SH-SY5Y (cell line): Measurements from ENCODE around the gene TMEM135.

ENCODE experiments used
- GATA2 ChIP-seq: IDR thresholded peaks from 2 replicates; pipeline ENCODE4 v1.6.1; 2011; ENCODE audit warnings: mild to moderate bottlenecking, low read depth, low read length
- GATA3 ChIP-seq: IDR thresholded peaks from 2 replicates; pipeline ENCODE4 v1.6.1; 2011; ENCODE audit warnings: low read depth, mild to moderate bottlenecking, low read length, moderate library complexity

DNA sequence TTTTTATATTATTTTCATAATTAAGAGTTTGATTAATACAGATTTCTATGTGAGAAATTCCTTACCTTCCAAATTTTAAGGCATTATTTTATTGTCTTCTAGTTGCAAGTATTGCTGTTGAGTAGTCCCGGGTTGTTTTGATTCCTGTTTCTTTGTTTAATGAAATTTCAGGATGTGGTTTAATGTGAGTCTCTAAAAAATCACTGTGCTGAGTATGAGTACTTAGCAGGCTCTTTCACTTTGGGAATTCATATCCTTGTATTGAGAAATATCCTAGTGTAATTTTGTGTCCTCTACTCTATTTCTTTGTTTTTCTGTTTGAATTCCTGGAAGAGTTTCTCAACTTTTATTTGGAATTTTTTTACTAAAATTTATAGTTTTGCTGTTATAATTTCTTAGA lies 113.2 kb downstream of the TMEM135 start:
- TF ChIP-seq GATA2 (no peak), GATA3 (no peak)
